Activated CD4-positive, alpha-beta T cell treated with anti-CD3 and anti-CD28 coated beads, Interleukin-2, amount 10 ng/mL, durations not matched to agents 24 days and 14 days (primary cell): ENCODE results near the gene COLEC12. TPM values are rescaled to one million over a fixed set of nuclear protein-coding genes. Genes with fewer than 3 reads are reported as not detected.
"Not testable (repeated sequence)": the region's sequence is repeated elsewhere in the genome, so short reads cannot be mapped to it uniquely, and the experiment has no call there.

Source experiments
- DNase-seq: peaks from one replicate; pipeline ENCODE4 v3.0.0; 2022
- H3K27ac Mint-ChIP-seq: one replicate; pipeline ENCODE4 v1.8.0; 2022; ENCODE audit warnings: mild to moderate bottlenecking, mixed read lengths
- H3K27me3 Mint-ChIP-seq: one replicate; pipeline ENCODE4 v1.8.0; 2022; ENCODE audit warnings: mixed read lengths
- H3K36me3 Mint-ChIP-seq: one replicate; pipeline ENCODE4 v1.8.0; 2022; ENCODE audit warnings: low read depth, mild to moderate bottlenecking, mixed read lengths
- H3K4me1 Mint-ChIP-seq: one replicate; pipeline ENCODE4 v1.8.0; 2021; ENCODE audit warnings: mixed read lengths
- H3K4me3 Mint-ChIP-seq: one replicate; pipeline ENCODE4 v1.8.0; 2022; ENCODE audit warnings: mild to moderate bottlenecking, moderate library complexity, mixed read lengths
- H3K9me3 Mint-ChIP-seq: one replicate; pipeline ENCODE4 v1.8.0; 2021; ENCODE audit warnings: mixed read lengths
- intact Hi-C: fragments of 100-400 bp; cut with micrococcal nuclease; formaldehyde crosslinking; loops from one replicate; pipeline ENCODE4 v1.15.1; 2023
- total RNA-seq: library from RNA; stranded (reverse); gene quantifications from 2 replicates; pipeline ENCODE4 v1.2.3, GENCODE V29; 2022

The COLEC12 gene
- total RNA-seq, 1 donor from 2014 or later, result not detected

DNA sequence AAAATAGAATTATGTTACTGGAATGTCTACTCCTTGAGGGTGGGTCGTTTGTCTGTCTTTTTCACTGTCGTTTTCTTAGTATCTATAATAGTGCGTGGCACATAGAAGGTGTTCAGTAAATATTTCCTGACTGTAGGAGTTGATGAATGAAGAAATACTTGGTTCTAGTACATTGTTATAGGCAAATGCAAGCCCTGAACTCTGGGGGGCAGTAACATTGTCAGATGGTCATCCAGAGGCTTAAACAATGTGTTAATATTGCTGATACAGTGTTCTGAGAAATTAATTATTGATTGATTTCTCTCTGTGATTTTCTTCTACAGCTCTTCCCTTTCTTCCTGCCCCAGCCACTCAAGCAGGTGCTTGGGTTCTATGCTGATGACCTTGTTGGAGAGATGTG lies 208.2 kb downstream of the COLEC12 start:
- peaks cover 8% of the 10 kb centered on the region for H3K27me3 Mint-ChIP-seq
- no peak overlapping the region for H3K4me3 Mint-ChIP-seq
- intact Hi-C loops, result no loop called here
- no peaks in the 10 kb centered on the region for H3K9me3 Mint-ChIP-seq
- DNase-seq, result no peak
- no peak overlapping the region for H3K27ac Mint-ChIP-seq
- no peaks in the 10 kb centered on the region for H3K36me3 Mint-ChIP-seq
- H3K4me1 Mint-ChIP-seq, result no peaks in the 10 kb centered on the region

DNA sequence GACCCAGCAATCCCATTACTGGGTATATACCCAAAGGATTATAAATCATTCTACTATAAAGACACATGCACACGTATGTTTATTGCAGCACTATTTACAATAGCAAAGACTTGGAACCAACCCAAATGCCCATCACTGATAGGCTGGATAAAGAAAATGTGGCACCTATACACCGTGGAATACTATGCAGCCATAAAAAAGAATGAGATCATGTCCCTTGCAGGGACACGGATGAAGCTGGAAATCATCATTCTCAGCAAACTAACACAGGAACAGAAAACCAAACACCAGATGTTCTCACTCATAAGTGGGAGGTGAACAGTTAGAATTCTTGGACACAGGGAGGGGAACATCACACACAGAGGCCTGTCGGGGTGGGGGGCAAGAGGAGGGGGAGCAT lies 210.5 kb downstream of the COLEC12 start:
- H3K4me3 Mint-ChIP-seq, DNase-seq, H3K27ac Mint-ChIP-seq, H3K36me3 Mint-ChIP-seq, H3K27me3 Mint-ChIP-seq, intact Hi-C loops, H3K9me3 Mint-ChIP-seq, H3K4me1 Mint-ChIP-seq: not testable (repeated sequence)

- DNase-seq, result no peak
- Mint-ChIP-seq H3K4me1 (peaks cover 2% of the 10 kb centered on the region), H3K36me3 (no peaks in the 10 kb centered on the region), H3K9me3 (no peaks in the 10 kb centered on the region), H3K27me3 (peaks cover 6% of the 10 kb centered on the region), H3K27ac (no peak overlapping the region), H3K4me3 (no peak overlapping the region)
- intact Hi-C loops, result no loop called here
These were observed 211.5 kb downstream of the COLEC12 start for GRCh38 chr18:289026-289425.

DNA sequence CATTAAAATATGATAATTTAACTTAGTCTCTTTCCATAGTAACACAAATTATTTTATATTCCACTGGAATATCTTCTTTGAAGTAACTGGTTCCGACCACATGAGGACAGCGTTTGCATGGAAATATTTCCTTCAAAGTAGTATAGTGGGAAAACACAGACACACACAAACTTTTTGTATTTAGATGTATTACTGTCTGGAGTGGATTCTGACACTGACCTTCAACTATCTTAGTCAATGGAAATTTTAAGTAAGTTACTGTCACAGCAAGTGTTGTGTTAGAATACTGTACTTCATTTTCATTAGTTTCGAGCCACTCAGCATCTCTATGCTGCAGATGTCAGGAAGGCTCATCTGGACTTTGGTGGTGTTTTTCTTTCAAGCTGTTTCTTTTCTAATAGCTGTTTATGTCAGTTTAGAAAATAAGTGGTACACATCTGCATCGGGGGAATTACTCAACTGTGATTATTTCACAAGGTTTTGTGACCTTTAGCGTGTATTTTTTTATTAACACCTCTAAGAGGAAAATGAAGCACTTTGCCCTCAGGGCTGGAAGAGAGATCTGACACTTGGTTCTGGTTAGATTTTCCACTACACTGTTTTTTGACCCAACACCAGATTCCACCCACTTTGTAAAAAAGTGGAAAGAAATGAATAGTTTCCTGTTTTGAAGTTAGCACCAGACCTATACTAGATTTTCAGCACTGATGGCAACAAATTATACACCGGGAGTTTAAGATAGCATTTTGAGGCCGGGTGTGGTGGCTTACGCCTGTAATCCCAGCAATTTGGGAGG lies 213.8 kb downstream of the COLEC12 start:
- Mint-ChIP-seq H3K27me3 (peaks cover 7% of the 10 kb centered on the region), H3K27ac (no peak overlapping the region), H3K4me3 (no peak overlapping the region), H3K9me3 (no peaks in the 10 kb centered on the region), H3K4me1 (peaks cover 2% of the 10 kb centered on the region), H3K36me3 (no peaks in the 10 kb centered on the region)
- intact Hi-C loops, result no loop called here
- no peak for DNase-seq

GRCh38 chr18:285817-286216 lies 214.7 kb downstream of the COLEC12 start:
- no peak for DNase-seq
- Mint-ChIP-seq H3K36me3 (no peaks in the 10 kb centered on the region), H3K4me3 (no peak overlapping the region), H3K9me3 (no peaks in the 10 kb centered on the region), H3K27me3 (peaks cover 8% of the 10 kb centered on the region), H3K4me1 (peaks cover 2% of the 10 kb centered on the region), H3K27ac (no peak overlapping the region)
- intact Hi-C loops, result no loop called here

DNA sequence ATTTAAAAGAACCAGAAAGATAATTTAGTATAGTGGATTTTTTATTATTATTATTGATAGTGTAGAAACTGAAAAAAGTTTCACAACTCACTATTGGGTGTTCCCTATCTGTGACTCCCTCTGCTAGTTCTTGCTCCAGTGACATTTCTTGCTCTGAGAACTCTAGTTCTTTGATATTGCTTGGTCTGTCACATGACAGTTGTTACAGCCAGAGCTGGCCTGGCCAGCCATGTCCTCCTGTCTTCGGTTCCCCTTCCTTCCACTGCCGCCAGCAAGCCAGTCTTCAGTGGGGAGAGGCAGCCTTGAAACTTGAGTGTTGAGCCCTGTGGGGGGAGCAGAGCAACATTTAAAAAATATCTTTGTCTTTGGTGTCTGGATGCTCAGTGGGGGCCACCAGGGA lies 225.0 kb downstream of the COLEC12 start:
- intact Hi-C loops, result no loop called here
- H3K27me3 Mint-ChIP-seq, result peaks cover 13% of the 10 kb centered on the region

GRCh38 chr18:274313-274712 lies 226.2 kb downstream of the COLEC12 start:
- Mint-ChIP-seq H3K9me3 (no peaks in the 10 kb centered on the region), H3K27me3 (peaks cover 9% of the 10 kb centered on the region), H3K27ac (no peak overlapping the region), H3K4me1 (peaks cover 6% of the 10 kb centered on the region), H3K36me3 (no peaks in the 10 kb centered on the region), H3K4me3 (no peak overlapping the region)
- DNase-seq, result peak; percentile 31
- intact Hi-C loops, result no loop called here

More for the DNA sequence above, 225.0 kb downstream of the COLEC12 start:
- DNase-seq, result peak; percentile 36
- no peaks in the 10 kb centered on the region for H3K4me1 Mint-ChIP-seq
- no peaks in the 10 kb centered on the region for H3K9me3 Mint-ChIP-seq
- H3K36me3 Mint-ChIP-seq, result no peaks in the 10 kb centered on the region
- no peak overlapping the region for H3K27ac Mint-ChIP-seq
- H3K4me3 Mint-ChIP-seq, result no peak overlapping the region

DNA sequence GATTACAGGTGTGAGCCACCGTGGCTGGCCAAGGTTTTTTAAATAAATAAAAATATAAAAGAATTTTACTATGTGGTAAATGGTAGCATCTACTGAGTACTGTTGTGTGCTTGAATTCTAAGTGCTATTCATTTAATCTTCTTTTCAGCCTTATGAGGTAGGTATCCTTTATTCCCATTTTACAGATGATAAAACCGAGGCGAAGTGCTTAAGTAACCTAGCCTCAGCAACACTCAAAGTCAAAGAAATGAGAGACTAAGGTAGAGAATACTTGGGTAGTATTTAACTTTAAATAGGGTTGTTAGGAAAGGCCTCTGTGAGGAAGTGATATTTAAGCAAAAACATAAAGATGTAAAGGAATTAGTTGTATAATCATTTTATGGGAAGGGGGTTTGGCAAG lies 227.0 kb downstream of the COLEC12 start:
- no peaks in the 10 kb centered on the region for H3K9me3 Mint-ChIP-seq
- H3K4me3 Mint-ChIP-seq, result no peak overlapping the region
- H3K27me3 Mint-ChIP-seq, result peaks cover 9% of the 10 kb centered on the region
- no peak overlapping the region for H3K27ac Mint-ChIP-seq
- H3K4me1 Mint-ChIP-seq, result peaks cover 12% of the 10 kb centered on the region
- no peaks in the 10 kb centered on the region for H3K36me3 Mint-ChIP-seq
- intact Hi-C loops, result no loop called here
- DNase-seq, result no peak

GRCh38 chr18:272650-273049 lies 227.9 kb downstream of the COLEC12 start:
- Mint-ChIP-seq H3K27me3 (peaks cover 9% of the 10 kb centered on the region), H3K9me3 (no peaks in the 10 kb centered on the region)

DNA sequence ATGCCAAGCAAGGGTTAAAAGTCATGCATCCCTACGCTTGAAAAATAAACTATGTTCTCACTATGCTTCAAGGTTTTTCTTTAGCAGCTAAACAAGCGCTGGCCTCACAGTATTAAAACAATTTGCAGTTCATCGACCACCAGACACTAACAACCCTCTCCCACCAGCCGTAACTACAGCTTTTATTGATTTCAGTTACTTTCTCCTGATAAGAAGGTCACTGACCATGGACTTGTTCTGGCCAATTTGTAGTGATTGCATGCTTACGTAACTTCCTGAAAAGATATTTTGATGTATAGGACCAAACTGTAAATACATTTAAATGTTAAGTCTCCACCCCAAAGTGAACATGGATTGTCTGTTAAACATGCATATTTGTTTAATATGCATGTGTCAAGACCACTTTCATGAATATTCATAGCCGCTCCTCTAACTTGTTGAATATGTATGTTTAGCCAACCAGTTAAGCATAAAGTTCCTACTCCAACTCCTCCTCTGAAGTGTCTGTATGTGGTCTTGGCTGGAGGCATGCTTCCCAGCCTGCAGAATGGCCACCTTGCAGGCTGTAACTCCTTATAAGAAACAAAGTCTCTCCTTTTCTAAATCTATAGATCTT lies 230.9 kb downstream of the COLEC12 start:
- Mint-ChIP-seq H3K27me3 (no peaks in the 10 kb centered on the region), H3K36me3 (peaks cover 12% of the 10 kb centered on the region), H3K4me1 (peaks cover 30% of the 10 kb centered on the region), H3K9me3 (no peaks in the 10 kb centered on the region), H3K4me3 (peak overlapping the region; percentile 100), H3K27ac (peak overlapping the region; percentile 67)
- DNase-seq, result no peak
- intact Hi-C loops, result loop anchor here (2.0 to 5.0 kb wide), 4 partner anchors 57 to 543 kb away; partner anchors contain the start of gene YES1

More at GRCh38 chr18:272650-273049, 227.9 kb downstream of the COLEC12 start:
- Mint-ChIP-seq H3K4me1 (peaks cover 18% of the 10 kb centered on the region), H3K4me3 (no peak overlapping the region), H3K27ac (no peak overlapping the region), H3K36me3 (peaks cover 4% of the 10 kb centered on the region)
- no peak for DNase-seq
- intact Hi-C loops, result no loop called here

DNA sequence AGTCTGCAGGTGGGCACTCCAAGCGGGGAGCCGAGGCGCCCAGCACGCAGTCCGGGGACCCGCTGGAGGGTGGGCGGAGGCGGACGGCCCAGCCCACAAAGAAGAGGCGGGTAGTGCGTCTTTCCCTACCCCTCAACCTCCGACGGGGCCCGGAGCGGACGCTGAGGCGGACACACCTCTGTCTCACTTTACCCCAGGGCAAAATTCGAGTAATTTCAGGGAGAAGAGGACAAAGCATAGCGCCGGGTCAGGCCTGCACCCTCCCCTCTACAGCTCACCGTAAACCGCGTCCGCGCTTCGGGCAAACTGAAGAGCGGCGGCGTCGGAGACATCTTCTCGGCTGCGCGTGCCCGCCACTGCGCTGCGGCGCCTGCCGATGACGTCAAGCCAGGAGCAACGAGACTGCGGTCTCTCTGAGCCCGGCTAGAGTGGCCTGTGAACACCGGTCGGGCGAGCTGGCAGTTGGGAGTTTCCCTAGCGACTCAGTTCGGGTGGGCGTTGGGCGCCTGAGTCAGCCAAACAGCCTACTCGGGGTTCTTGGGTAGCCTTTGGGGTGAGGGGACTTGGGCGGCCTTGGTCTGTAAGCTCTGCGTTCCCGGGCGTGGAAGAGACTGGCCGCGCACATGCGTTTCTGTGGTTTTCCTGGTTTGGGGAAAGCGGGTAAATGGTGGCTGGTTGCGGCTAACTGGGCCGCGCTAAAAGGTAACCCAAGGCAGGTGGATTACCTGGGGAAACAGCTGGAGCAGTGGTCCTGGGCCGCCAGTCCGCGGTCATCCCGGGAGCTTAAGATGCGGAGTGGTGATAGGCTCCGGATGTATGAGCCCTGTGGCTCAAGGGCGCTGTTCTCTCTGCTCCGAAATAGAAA lies 232.6 kb downstream of the COLEC12 start, which contains the start of gene THOC1:
THOC1 (minus strand) TSS at position 360 of the 865 bp plus-strand sequence; CDS start at position 332, 28 bp downstream.
- H3K4me1 Mint-ChIP-seq, result peaks cover 34% of the 10 kb centered on the region
- DNase-seq, result peak; percentile 98
- no peaks in the 10 kb centered on the region for H3K9me3 Mint-ChIP-seq
- peak within 1 kb of the TSS; percentile 100 for H3K27ac Mint-ChIP-seq
- no peaks in the 10 kb centered on the region for H3K27me3 Mint-ChIP-seq
- peaks cover 26% of the 10 kb centered on the region for H3K36me3 Mint-ChIP-seq
- peak within 1 kb of the TSS; percentile 100 for H3K4me3 Mint-ChIP-seq
- intact Hi-C loops, result loop anchor here (1.0 to 5.0 kb wide), 6 partner anchors 56 to 545 kb away; partner anchors contain the start of genes USP14 and YES1

GRCh38 chr18:267380-267687 lies 233.2 kb downstream of the COLEC12 start:
- Mint-ChIP-seq H3K4me3 (peak overlapping the region; percentile 100), H3K4me1 (peaks cover 34% of the 10 kb centered on the region), H3K9me3 (no peaks in the 10 kb centered on the region), H3K36me3 (peaks cover 27% of the 10 kb centered on the region), H3K27me3 (no peaks in the 10 kb centered on the region), H3K27ac (peak overlapping the region; percentile 100)
- DNase-seq, result no peak
- intact Hi-C loops, result loop anchor here (5.0 kb wide), 3 partner anchors 55 to 350 kb away; no protein-coding TSS in a partner anchor
